SK-N-SH treated with all-trans-retinoic acid at 6 μM for 48 hours (cell line): ENCODE results near the gene PPP4R4.

Experiments
- ARNTL ChIP-seq: fragments of 450-650 bp; formaldehyde crosslinking; IDR thresholded peaks from 2 replicates; pipeline ENCODE4 v1.5.0; 2020; ENCODE audit warnings: low read depth, mild to moderate bottlenecking, moderate library complexity, borderline replicate concordance
- GLIS3 ChIP-seq: fragments of 250-450 bp; sonication (Bioruptor Pico); IDR thresholded peaks from 2 replicates; pipeline ENCODE4 v1.5.0; 2020; ENCODE audit warnings: mild to moderate bottlenecking, moderate library complexity
- ISL1 ChIP-seq: fragments of 250-450 bp; sonication (Bioruptor Pico); IDR thresholded peaks from 2 replicates; pipeline ENCODE4 v2.1.2; 2022; ENCODE audit warnings: mild to moderate bottlenecking, moderate library complexity
- OSR1 ChIP-seq: fragments of 250-450 bp; sonication (Bioruptor Pico); IDR thresholded peaks from 2 replicates; pipeline ENCODE4 v1.8.0; 2022; ENCODE audit warnings: moderate library complexity, mild to moderate bottlenecking, inconsistent platforms
- PPARA ChIP-seq: fragments of 250-450 bp; sonication (Bioruptor Pico); IDR thresholded peaks from 2 replicates; pipeline ENCODE4 v1.5.0; 2020; ENCODE audit warnings: mild to moderate bottlenecking, borderline replicate concordance
- RARB ChIP-seq: fragments of 250-450 bp; sonication (Bioruptor Pico); IDR thresholded peaks from 2 replicates; pipeline ENCODE4 v1.8.0; 2021; ENCODE audit warnings: mild to moderate bottlenecking, moderate library complexity
- SNAI2 ChIP-seq: fragments of 250-450 bp; sonication (Bioruptor Pico); IDR thresholded peaks from 2 replicates; pipeline ENCODE4 v1.5.0; 2020; ENCODE audit warnings: mild to moderate bottlenecking, moderate library complexity
- TOX ChIP-seq: fragments of 250-450 bp; sonication (Bioruptor Pico); IDR thresholded peaks from 2 replicates; pipeline ENCODE4 v1.8.0; 2021; ENCODE audit warnings: mild to moderate bottlenecking, moderate library complexity, borderline replicate concordance
- ZFP3 ChIP-seq: fragments of 250-450 bp; sonication (Bioruptor Pico); IDR thresholded peaks from 2 replicates; pipeline ENCODE4 v1.5.0; 2020; ENCODE audit warnings: mild to moderate bottlenecking, moderate library complexity
- ZNF70 ChIP-seq: fragments of 450-650 bp; formaldehyde crosslinking; IDR thresholded peaks from 2 replicates; pipeline ENCODE4 v1.5.0; 2020; ENCODE audit warnings: mild to moderate bottlenecking, moderate library complexity
- ZNF8 ChIP-seq: fragments of 450-650 bp; formaldehyde crosslinking; IDR thresholded peaks from 2 replicates; pipeline ENCODE4 v1.5.0; 2020; ENCODE audit warnings: mild to moderate bottlenecking, moderate library complexity
- TF ChIP-seq, protein P1 (sequence below): fragments of 250-450 bp; sonication (Bioruptor Pico); IDR thresholded peaks from 2 replicates; pipeline ENCODE4 v1.5.1; 2021; ENCODE audit warnings: mild to moderate bottlenecking, moderate library complexity
- TF ChIP-seq, protein P2 (sequence below): fragments of 250-450 bp; sonication (Bioruptor Pico); IDR thresholded peaks from 2 replicates; pipeline ENCODE4 v1.8.0; 2020; ENCODE audit warnings: mild to moderate bottlenecking, moderate library complexity, borderline replicate concordance
- TF ChIP-seq, protein P3 (sequence below): fragments of 250-450 bp; sonication (Bioruptor Pico); IDR thresholded peaks from 2 replicates; pipeline ENCODE4 v1.8.0; 2021; ENCODE audit warnings: low read depth, mild to moderate bottlenecking, moderate library complexity, borderline replicate concordance

DNA sequence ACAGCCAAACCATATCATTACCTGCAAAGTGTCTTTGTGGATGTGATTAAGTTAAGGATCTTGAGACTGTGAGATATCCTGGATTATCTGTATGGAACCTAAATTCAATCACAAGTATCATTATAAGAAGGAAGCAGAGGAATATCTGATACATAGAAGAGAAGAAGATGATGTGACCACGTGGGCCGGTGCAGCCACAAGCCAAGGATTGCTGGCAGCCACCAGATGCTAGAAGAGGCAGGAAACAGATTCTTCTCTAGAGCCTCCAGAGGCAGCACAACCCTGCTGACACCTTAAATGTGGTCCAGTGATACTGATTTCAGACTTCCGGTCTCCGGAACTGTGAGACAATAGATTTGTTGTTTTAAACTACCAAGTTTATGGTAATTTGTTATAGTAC lies 38.6 kb upstream of the PPP4R4 start:
- TF ChIP-seq ARNTL (CRISPR knock-in tag) (no peak), ISL1 (no peak), ZNF70 (CRISPR knock-in tag) (no peak), TOX (CRISPR knock-in tag) (no peak), PPARA (CRISPR knock-in tag) (no peak), RARB (CRISPR knock-in tag) (no peak), GLIS3 (CRISPR knock-in tag) (no peak), OSR1 (CRISPR knock-in tag) (no peak), SNAI2 (CRISPR knock-in tag) (no peak), ZNF8 (CRISPR knock-in tag) (no peak), ZFP3 (CRISPR knock-in tag) (no peak)
- TF ChIP-seq, protein P1, sequence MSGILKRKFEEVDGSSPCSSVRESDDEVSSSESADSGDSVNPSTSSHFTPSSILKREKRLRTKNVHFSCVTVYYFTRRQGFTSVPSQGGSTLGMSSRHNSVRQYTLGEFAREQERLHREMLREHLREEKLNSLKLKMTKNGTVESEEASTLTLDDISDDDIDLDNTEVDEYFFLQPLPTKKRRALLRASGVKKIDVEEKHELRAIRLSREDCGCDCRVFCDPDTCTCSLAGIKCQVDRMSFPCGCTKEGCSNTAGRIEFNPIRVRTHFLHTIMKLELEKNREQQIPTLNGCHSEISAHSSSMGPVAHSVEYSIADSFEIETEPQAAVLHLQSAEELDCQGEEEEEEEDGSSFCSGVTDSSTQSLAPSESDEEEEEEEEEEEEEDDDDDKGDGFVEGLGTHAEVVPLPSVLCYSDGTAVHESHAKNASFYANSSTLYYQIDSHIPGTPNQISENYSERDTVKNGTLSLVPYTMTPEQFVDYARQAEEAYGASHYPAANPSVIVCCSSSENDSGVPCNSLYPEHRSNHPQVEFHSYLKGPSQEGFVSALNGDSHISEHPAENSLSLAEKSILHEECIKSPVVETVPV (CRISPR knock-in tag), result no peak
- TF ChIP-seq, protein P2, sequence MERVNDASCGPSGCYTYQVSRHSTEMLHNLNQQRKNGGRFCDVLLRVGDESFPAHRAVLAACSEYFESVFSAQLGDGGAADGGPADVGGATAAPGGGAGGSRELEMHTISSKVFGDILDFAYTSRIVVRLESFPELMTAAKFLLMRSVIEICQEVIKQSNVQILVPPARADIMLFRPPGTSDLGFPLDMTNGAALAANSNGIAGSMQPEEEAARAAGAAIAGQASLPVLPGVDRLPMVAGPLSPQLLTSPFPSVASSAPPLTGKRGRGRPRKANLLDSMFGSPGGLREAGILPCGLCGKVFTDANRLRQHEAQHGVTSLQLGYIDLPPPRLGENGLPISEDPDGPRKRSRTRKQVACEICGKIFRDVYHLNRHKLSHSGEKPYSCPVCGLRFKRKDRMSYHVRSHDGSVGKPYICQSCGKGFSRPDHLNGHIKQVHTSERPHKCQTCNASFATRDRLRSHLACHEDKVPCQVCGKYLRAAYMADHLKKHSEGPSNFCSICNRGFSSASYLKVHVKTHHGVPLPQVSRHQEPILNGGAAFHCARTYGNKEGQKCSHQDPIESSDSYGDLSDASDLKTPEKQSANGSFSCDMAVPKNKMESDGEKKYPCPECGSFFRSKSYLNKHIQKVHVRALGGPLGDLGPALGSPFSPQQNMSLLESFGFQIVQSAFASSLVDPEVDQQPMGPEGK (CRISPR knock-in tag), result no peak
- TF ChIP-seq, protein P3, sequence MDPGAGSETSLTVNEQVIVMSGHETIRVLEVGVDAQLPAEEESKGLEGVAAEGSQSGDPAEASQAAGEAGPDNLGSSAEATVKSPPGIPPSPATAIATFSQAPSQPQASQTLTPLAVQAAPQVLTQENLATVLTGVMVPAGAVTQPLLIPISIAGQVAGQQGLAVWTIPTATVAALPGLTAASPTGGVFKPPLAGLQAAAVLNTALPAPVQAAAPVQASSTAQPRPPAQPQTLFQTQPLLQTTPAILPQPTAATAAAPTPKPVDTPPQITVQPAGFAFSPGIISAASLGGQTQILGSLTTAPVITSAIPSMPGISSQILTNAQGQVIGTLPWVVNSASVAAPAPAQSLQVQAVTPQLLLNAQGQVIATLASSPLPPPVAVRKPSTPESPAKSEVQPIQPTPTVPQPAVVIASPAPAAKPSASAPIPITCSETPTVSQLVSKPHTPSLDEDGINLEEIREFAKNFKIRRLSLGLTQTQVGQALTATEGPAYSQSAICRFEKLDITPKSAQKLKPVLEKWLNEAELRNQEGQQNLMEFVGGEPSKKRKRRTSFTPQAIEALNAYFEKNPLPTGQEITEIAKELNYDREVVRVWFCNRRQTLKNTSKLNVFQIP (CRISPR knock-in tag), result no peak
